Epithelial cell of esophagus (primary cell): ENCODE measurements around the gene ABHD17A.
A peak's percentile ranks its signal among the peaks of the same experiment; 100 is the strongest.

Experiments
- DNase-seq: peaks from one replicate; pipeline ENCODE4 v3.0.0; 2010; ENCODE audit warnings: low read depth
- H3K4me3 ChIP-seq: 2 replicates; pipeline ENCODE4 v1.5.1; 2011; ENCODE audit warnings: mild to moderate bottlenecking, low read length, control low read depth
- CTCF ChIP-seq: IDR thresholded peaks from 2 replicates; pipeline ENCODE4 v1.5.1; 2011; ENCODE audit warnings: low read depth, mild to moderate bottlenecking, low read length, control low read depth, inconsistent platforms; ENCODE audit not compliant: insufficient read depth; ENCODE audit errors: missing control alignments

Gene ABHD17A

GRCh38 chr19:1858412-1859081 lies 26.7 kb downstream of the ABHD17A start:
- no peak overlapping the region for H3K4me3 ChIP-seq
- no peak for DNase-seq
- no peak for TF ChIP-seq CTCF

GRCh38 chr19:1857648-1858326 lies 27.5 kb downstream of the ABHD17A start:
- TF ChIP-seq CTCF, result no peak
- peak overlapping the region; percentile 44 for H3K4me3 ChIP-seq
- DNase-seq, result no peak

- peak; percentile 87 for DNase-seq
- TF ChIP-seq CTCF, result no peak
- H3K4me3 ChIP-seq, result peak overlapping the region; percentile 44
Observed at GRCh38 chr19:1856698-1857603, 28.3 kb downstream of the ABHD17A start.

GRCh38 chr19:1856345-1856697 lies 29.0 kb downstream of the ABHD17A start:
- no peak for TF ChIP-seq CTCF
- no peak for DNase-seq
- peak overlapping the region; percentile 37 for H3K4me3 ChIP-seq

GRCh38 chr19:1855828-1856255 lies 29.5 kb downstream of the ABHD17A start:
- DNase-seq, result no peak
- TF ChIP-seq CTCF, result no peak
- peak overlapping the region; percentile 36 for H3K4me3 ChIP-seq

GRCh38 chr19:1855040-1855827 lies 30.1 kb downstream of the ABHD17A start:
- DNase-seq, result peak; percentile 94
- no peak for TF ChIP-seq CTCF
- peak overlapping the region; percentile 36 for H3K4me3 ChIP-seq
